COLO668 (cell line): ENCODE measurements around the gene CALHM1.
"Not testable (repeated sequence)": the region's sequence is repeated elsewhere in the genome, so short reads cannot be mapped to it uniquely, and the experiment has no call there.

ENCODE experiments used
- DNase-seq: peaks from one replicate; lab custom pipeline; 2025; ENCODE audit not compliant: unreplicated experiment; lab: John Stamatoyannopoulos, UW

Gene CALHM1

DNA sequence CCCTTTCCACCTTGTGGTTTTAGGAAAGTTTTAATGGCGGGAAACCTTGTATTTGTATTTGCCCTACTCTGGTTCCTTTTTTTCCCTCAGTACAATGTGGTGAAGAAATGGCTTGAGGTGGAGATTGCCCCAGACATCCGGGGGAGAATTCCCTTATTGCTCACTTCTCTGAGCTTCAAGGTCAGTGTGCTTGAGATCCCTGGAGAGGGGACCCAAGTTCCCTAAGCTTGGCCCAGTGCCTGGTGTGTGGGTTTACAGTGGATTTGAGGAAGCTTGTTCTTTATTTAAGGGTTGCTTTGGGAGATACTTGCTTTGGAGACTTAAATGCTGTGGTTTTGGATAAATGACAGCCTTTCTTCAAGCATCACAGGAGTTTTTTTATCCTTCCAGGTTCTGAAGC, 24.8 kb downstream of the CALHM1 start:
- no peak for DNase-seq

DNA sequence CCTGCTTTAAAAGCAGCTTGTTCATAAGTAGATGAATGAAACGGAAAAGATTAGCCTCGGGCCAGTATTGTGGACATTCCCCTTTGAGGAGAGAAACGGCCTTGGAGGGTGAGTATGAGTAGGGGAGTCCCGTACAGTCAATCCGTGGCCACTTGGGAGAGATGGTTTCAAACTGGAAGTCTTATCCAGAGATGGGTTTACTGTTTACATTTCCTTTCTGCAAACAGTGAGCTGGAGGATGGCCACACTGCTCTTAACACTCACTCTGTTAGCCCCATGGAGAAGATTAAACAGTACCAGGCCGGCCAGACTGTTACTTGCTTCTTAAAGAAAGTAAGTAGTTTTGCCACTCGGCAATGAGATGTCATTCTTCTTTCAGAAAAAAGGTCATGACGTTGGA, 26.8 kb downstream of the CALHM1 start:
- no peak for DNase-seq

GRCh38 chr10:103429647-103430046, 29.1 kb downstream of the CALHM1 start:
- DNase-seq, result no peak

DNA sequence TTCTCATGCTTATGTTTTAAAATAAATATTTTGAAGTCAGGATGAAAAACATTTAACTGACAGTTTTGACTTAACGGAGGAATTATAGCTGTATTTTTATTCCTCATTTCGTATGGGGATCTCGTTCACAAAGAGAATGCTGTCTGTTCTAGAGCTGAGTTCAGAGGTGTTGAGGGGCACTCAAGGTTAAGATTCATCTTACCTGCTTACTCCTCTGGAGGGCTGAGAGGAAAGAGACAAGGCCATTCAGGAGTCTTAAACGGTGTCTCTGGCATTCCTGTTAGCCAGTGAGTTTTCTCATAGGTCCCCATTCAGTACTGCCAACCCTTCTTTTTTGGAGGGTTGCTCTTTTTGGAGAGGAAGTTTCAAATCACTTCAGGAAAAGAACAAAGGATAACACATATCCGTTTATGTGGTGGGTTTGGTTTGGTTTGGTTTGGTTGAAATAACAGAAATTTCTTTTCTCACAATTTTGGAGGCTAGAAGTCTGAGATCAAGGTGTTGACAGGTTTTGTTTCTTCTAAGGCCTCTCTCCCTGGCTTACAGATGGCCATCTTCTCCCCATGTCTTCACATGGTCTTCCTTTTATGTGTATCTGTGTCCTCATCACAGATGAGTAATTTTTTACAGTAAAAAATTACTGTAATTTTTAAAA, 29.6 kb downstream of the CALHM1 start:
- DNase-seq, result no peak

- no peak for DNase-seq
Measured at GRCh38 chr10:103427866-103428265, 30.8 kb downstream of the CALHM1 start.

DNA sequence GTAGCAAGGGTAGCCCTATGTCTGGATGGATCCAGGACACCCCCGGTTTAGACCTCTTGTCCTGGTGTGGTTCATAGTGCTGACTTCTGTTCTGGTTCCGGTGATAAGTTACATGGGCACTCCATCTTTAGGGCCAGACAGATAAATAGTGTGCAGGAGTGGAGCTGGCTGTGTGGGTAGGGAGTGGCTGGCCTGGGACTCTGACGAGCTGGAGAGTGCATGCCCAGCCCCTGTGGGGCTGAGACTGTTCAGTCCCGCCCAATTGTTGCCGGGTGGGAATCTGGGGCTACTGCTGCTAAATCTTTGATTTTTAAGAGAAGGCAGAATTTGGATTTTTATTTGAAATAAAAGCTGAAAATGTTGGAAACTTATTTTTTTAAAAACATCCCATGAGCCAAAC, 35.0 kb downstream of the CALHM1 start:
- no peak for DNase-seq

DNA sequence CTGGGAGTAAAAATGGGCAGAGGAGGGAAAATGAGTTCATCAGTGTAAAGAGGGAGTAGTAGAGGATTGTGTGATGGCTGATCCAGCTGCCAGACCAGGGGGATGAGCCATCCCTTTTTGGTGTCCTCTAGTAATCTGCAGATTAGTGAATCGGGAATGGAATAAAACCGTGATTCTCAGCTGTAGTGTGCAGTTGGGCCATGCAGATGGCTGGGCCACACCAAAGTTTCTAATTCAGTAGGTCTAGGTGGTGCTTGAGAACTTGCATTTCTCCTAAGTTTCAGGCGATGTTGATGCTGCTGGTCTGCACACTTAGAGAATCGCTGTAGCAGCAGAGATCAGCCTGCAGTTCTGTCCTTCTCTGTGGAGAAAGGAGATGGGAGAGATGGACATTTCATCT, 39.6 kb downstream of the CALHM1 start:
- no peak for DNase-seq

DNA sequence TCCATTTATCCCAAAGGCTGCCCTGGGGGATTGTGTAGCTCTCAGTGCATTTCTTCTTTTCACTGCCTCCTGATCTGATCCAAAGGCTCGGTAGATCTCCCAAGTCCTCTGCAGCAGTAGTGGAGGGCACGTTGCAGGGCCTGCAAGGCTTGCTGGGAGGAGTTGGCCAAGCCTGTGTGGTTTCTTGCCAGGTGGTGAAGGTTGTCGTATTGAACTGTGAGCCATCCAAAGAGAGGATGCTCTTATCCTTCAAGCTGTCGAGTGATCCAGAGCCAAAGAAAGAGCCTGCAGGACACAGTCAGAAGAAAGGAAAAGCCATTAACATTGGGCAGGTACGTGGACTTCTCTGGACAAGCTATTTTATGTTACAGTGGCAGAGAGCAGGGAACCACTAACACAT, 41.1 kb downstream of the CALHM1 start:
- DNase-seq, result no peak

- not testable (repeated sequence) for DNase-seq
Measured at GRCh38 chr10:103417148-103417469, 41.6 kb downstream of the CALHM1 start.

- peak; percentile 37 for DNase-seq
Measured at GRCh38 chr10:103416436-103417147, 42.1 kb downstream of the CALHM1 start.

GRCh38 chr10:103415581-103415980, 43.1 kb downstream of the CALHM1 start:
- DNase-seq, result no peak

DNA sequence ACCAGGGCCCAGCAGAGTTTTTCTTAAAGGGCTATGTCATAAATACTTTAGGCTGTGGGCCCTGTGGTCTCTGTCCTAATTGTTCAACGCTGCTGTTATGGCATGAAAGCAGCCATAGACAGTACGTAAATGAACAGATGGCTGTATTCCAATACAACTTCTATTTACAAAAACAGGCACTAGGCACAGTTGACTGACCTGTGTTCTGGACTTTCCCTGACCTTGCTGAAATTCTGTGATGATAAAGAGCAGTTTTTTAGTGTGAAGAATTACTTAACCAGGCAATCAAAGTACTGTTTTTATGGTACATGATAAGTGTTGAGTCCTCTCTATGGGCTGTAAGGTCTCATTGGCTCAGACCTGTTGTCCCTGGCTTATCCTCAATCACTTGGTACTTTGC, 45.1 kb downstream of the CALHM1 start:
- DNase-seq, result no peak
